ENCODE measurements around the gene GOLGA6L2.

GOLGA6L2 gene

DNA sequence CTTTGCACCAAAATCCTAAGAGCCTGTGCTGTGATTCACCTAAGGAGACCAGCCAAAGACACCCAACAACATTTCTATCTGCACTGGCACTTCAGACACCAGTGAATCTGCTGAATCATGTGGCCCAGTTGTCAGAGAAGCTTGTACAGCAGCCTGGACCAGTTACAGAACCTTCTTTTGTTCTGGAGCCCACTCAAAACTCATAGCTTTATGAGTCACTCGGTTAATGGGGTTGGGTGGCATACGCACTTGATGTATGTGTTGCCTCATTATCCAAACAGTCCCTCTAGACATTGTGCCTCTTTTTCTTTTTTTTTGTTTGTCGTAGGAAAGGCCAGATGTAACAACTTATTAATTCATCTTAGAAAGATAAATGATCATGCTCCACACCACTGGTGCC is 25.6 kb upstream of the GOLGA6L2 start:
- H3K4me3 ChIP-seq (ENCODE audit: low read depth, low read length): no peak overlapping the region
- TF ChIP-seq, protein P1, sequence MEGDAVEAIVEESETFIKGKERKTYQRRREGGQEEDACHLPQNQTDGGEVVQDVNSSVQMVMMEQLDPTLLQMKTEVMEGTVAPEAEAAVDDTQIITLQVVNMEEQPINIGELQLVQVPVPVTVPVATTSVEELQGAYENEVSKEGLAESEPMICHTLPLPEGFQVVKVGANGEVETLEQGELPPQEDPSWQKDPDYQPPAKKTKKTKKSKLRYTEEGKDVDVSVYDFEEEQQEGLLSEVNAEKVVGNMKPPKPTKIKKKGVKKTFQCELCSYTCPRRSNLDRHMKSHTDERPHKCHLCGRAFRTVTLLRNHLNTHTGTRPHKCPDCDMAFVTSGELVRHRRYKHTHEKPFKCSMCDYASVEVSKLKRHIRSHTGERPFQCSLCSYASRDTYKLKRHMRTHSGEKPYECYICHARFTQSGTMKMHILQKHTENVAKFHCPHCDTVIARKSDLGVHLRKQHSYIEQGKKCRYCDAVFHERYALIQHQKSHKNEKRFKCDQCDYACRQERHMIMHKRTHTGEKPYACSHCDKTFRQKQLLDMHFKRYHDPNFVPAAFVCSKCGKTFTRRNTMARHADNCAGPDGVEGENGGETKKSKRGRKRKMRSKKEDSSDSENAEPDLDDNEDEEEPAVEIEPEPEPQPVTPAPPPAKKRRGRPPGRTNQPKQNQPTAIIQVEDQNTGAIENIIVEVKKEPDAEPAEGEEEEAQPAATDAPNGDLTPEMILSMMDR (IDR thresholded peaks at IDR 0.05; ENCODE audit: control insufficient read depth, extremely low read depth, insufficient read depth): no peak
- DNase-seq (ENCODE audit: low read depth): no peak

DNA sequence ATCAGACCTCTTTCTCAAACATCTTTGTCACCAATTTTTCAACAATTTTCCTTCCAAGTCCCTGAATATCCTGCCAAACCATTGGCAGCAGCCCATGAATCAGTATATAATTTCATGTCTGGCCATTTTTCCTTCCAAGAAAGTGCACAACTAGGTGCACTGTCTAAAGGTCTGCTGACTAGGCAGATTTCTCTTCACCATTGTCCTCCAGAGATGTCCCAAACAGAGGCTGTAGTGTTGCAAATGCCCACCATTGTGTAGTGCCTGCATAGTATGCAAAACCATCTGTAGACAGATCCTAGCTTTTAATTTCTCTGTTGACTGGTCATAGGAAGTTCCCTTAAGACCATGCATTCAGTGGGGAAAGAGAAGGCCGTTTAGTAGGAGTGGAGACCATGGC is 25.0 kb upstream of the GOLGA6L2 start:
- TF ChIP-seq, protein P1 (IDR thresholded peaks at IDR 0.05; ENCODE audit: control insufficient read depth, extremely low read depth, insufficient read depth): no peak
- DNase-seq (ENCODE audit: low read depth): no peak
- H3K4me3 ChIP-seq (ENCODE audit: low read depth, low read length): no peak overlapping the region

DNA sequence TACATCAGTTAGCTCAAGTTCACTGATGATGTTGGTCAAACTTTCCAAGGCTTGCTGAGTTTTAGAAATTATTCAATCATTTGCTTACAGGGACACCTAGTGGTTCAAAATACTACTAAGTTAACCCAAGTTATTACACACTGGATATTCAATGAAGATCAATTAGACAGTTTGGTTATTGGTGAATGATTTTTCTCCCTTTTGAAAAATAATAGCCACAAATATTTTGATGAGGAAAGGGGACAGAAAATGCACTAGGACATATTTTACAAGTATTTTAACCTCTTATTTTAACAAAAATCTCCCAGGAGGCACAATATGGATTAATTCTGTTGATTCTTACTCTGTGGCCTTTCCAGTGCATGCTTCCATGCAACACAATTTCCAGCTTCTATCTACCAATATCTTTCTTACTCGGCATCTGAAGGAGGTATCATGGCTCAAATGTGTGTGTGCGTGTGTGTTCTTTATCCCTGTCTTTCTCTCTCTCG is 20.1 kb upstream of the GOLGA6L2 start:
- TF ChIP-seq, protein P1 (IDR thresholded peaks at IDR 0.05; ENCODE audit: control insufficient read depth, extremely low read depth, insufficient read depth): peak; percentile 42
- H3K4me3 ChIP-seq (ENCODE audit: low read depth, low read length): no peak overlapping the region
- no peak for DNase-seq (ENCODE audit: low read depth)

DNA sequence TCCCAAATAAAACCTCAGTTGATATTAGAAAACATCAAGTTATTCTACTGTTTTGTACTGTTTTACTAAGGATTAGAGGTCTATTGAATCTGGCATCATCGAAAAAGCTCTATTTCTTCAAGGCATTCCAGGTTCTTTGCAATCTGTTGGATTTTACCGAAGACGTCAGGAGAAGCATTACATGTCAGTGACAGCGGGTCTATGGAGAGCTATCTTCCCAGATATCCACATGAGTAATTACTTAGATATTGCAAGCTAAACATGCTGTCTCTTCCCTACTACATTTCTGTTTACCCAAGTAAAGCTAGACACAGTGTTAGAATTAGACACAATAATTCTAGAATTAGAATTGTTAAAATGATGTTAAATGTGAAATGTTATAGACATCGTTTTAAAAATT is 10.8 kb upstream of the GOLGA6L2 start:
- TF ChIP-seq, protein P1 (IDR thresholded peaks at IDR 0.05; ENCODE audit: control insufficient read depth, extremely low read depth, insufficient read depth): no peak
- DNase-seq (ENCODE audit: low read depth): no peak
- no peak overlapping the region for H3K4me3 ChIP-seq (ENCODE audit: low read depth, low read length)

DNA sequence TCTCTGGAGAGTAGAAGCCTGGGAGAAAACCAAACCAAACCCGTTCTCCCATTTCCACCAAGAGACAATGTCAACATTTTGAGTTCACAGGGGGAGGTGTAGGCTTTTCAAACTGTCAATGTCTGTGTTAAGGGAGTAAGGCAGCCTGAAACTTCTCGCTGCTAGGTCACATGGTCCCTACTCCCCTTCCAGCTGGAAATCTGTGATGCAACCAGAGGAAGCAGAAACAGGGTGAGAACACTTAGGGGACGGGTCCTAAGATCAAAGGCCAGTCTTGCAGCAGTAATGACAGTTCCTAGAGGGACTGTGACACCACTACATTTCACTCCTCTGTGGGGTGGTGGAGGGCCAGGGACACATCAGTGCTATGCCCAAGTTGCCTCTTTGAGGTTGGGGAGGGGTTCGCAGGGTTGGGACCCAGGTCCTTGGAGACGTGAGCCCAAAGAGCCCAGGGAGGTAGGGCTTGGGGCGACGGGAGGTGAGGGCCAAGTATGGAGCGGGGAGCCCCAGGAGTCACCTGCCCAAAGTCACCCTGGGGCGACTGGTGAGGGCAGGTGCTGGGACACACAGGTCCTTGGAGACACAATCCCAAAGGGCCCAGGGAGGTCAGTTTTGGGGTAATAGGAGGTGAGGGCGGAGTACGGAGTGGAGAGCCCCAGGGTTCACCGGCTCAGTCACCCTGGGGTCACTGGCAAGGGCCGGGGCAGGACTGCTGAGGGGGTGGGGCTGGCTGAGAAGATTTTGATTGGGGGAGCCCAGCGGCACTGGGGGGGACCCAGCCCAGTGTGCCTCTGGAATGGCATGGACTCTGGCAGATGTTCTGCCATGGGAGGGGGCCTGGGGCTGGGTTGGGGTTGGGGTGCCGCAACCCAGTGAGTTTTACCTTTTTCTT is 582 bp downstream of the GOLGA6L2 start:
- TF ChIP-seq, protein P1 (IDR thresholded peaks at IDR 0.05; ENCODE audit: control insufficient read depth, extremely low read depth, insufficient read depth): no peak
- no peak for DNase-seq (ENCODE audit: low read depth)
- H3K4me3 ChIP-seq (ENCODE audit: low read depth, low read length): no peak overlapping the region

DNA sequence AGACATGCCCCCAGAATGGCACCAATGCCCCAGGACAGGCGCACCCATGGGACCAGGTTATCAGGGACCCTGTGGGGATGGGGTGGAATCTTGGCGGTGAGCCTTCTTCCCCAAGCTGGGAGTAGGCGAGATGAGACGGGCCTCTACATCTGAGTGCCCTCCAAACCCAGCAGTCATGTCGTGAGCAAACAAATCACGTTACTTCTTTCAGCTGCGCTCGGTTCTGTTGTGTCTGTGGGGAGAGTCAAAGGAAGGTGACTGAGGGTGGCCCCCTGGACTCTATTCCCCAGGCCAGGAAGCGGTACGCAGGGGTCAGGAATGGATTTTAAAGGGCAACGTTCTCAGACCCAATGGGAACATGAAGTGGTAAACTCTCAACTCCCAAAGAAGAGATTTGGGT is 2.8 kb downstream of the GOLGA6L2 start:
- no peak for DNase-seq (ENCODE audit: low read depth)
- TF ChIP-seq, protein P1 (IDR thresholded peaks at IDR 0.05; ENCODE audit: control insufficient read depth, extremely low read depth, insufficient read depth): no peak

More for the DNA sequence above, 2.8 kb downstream of the GOLGA6L2 start:
- no peak overlapping the region for H3K4me3 ChIP-seq (ENCODE audit: low read depth, low read length)

Data from LNCaP clone FGC (cell line).